BE2C (cell line): ENCODE results near the gene CCDC197.

Experiments used
- DNase-seq: peaks from one replicate; pipeline ENCODE4 v3.0.0-alpha.2; 2020
- H3K27me3 ChIP-seq: fragments of 250-450 bp; sonication (Bioruptor Pico); 2 replicates; pipeline ENCODE4 v1.5.1; 2020; ENCODE audit warnings: mild to moderate bottlenecking
- H3K36me3 ChIP-seq: fragments of 250-450 bp; sonication (Bioruptor Pico); 2 replicates; pipeline ENCODE4 v1.5.1; 2020; ENCODE audit warnings: mild to moderate bottlenecking
- H3K4me1 ChIP-seq: fragments of 250-450 bp; sonication (Bioruptor Pico); 2 replicates; pipeline ENCODE4 v1.5.1; 2020
- H3K4me3 ChIP-seq: 2 replicates; pipeline ENCODE4 v1.5.1; 2011; ENCODE audit warnings: low read depth, low read length
- H3K9me3 ChIP-seq: fragments of 250-450 bp; sonication (Bioruptor Pico); 2 replicates; pipeline ENCODE4 v1.5.1; 2020
- TF ChIP-seq, protein P1 (sequence below): IDR thresholded peaks from 2 replicates; pipeline ENCODE4 v1.5.1; 2012; ENCODE audit warnings: mild to moderate bottlenecking, low read depth, low read length

CCDC197 gene

DNA sequence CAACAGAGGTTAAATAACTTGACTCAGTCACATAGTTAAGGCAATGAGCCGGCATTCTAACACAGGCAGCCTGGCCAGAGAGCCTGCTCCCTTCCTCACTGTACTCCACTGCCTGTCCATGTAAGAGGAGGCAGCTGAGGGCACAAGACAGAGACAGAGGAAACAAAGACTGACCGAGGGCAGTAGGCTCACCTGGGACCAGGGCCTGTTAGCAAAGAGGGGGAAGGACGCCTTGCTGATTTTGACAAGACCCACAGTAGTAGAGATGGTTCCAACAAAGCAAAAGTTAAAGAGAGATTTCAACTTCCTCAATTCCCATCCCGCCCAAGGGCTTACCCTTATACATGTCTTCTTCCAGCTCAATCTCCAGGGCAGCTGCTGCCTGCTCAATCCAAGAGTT, 55.6 kb downstream of the CCDC197 start:
- H3K36me3 ChIP-seq: peaks cover 89% of the 10 kb centered on the region
- H3K9me3 ChIP-seq: no peaks in the 10 kb centered on the region
- TF ChIP-seq, protein P1, sequence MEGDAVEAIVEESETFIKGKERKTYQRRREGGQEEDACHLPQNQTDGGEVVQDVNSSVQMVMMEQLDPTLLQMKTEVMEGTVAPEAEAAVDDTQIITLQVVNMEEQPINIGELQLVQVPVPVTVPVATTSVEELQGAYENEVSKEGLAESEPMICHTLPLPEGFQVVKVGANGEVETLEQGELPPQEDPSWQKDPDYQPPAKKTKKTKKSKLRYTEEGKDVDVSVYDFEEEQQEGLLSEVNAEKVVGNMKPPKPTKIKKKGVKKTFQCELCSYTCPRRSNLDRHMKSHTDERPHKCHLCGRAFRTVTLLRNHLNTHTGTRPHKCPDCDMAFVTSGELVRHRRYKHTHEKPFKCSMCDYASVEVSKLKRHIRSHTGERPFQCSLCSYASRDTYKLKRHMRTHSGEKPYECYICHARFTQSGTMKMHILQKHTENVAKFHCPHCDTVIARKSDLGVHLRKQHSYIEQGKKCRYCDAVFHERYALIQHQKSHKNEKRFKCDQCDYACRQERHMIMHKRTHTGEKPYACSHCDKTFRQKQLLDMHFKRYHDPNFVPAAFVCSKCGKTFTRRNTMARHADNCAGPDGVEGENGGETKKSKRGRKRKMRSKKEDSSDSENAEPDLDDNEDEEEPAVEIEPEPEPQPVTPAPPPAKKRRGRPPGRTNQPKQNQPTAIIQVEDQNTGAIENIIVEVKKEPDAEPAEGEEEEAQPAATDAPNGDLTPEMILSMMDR: no peak
- no peak overlapping the region for H3K4me3 ChIP-seq
- no peak for DNase-seq
- no peaks in the 10 kb centered on the region for H3K27me3 ChIP-seq
- peaks cover 8% of the 10 kb centered on the region for H3K4me1 ChIP-seq

DNA sequence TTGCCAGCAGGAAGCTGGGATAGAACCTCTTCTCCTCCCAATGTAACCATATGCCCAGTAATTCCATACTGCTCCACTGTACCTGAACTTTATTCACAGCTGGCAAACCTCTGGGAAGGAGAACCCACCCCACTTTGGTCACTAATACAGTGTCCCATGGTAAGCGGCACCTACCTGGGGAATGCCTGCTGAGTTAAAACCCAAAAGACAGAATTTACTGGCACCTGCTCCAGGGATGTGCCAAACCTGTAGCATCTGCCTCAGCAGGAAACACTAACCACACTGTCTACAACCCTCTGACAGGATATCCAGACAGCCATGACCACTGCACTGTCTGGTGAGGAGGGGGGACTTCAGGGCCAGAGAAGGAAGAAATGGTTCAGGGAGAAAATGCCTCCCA, 57.3 kb downstream of the CCDC197 start:
- Histone ChIP-seq H3K9me3 (no peaks in the 10 kb centered on the region), H3K27me3 (no peaks in the 10 kb centered on the region), H3K4me1 (peaks cover under 1% of the 10 kb centered on the region; the same call in 1 of the 2 replicates), H3K36me3 (peaks cover 94% of the 10 kb centered on the region), H3K4me3 (no peak overlapping the region)
- DNase-seq: no peak
- TF ChIP-seq, protein P1: no peak

DNA sequence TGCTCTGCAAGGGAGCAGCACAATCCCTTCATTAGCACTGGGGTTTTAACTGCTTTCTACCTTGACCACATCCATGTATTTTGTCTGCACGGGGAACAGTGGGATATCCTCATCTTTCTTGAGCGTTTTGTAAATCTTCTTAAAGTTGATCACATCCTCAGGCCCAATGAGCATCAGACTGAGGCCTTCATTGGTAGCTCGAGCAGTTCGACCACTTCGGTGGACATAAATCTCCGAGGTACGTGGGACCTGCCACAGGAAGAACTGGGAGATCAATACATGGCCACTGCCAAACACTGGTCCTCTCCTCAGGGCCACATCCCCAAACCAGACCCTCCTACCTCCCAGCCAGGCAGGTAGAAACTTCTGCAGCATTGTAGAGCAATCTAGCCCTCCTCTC, 57.8 kb downstream of the CCDC197 start:
- TF ChIP-seq, protein P1: no peak
- H3K4me3 ChIP-seq: no peak overlapping the region
- no peaks in the 10 kb centered on the region; the same call in 1 of the 2 replicates for H3K4me1 ChIP-seq
- H3K36me3 ChIP-seq: peaks cover 94% of the 10 kb centered on the region
- no peaks in the 10 kb centered on the region for H3K27me3 ChIP-seq
- no peaks in the 10 kb centered on the region for H3K9me3 ChIP-seq
- DNase-seq: no peak

DNA sequence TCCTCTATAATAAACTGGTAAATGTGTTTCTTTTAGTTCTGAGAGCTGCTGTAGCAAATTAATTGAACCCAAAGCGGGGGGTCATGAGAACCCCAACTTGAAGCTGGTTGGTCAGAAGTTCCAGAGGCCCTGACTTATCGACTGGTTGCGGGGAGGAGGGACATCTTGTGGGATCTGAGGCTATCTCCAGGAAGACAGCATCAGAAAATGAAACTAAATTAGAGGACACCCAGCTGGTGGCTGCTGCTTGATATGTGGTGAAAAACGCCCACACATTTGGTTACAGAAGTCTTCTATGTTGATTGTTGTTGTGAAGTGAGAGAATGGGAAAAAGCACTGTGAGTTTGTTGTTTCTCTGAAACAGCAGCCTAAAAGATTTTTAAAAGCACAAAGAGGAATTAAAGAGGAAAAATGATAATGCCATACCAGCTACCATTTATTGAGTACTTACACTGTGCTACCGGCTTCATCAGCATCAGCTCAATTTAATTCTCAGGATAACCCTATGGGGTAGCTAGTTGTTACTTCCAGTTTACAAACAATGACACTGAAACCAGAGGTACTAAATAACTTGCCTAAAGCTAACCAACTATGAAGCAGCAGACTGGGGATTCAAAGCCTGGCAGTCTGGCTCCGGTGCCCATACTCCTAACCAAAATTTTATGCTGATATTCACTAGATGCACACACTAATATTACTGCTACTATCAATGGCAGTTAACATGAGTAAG, 59.6 kb downstream of the CCDC197 start:
- H3K4me1 ChIP-seq: no peaks in the 10 kb centered on the region; the same call in 1 of the 2 replicates
- DNase-seq: no peak
- no peaks in the 10 kb centered on the region for H3K9me3 ChIP-seq
- H3K4me3 ChIP-seq: no peak overlapping the region
- TF ChIP-seq, protein P1: no peak
- no peaks in the 10 kb centered on the region for H3K27me3 ChIP-seq
- H3K36me3 ChIP-seq: peaks cover 94% of the 10 kb centered on the region

DNA sequence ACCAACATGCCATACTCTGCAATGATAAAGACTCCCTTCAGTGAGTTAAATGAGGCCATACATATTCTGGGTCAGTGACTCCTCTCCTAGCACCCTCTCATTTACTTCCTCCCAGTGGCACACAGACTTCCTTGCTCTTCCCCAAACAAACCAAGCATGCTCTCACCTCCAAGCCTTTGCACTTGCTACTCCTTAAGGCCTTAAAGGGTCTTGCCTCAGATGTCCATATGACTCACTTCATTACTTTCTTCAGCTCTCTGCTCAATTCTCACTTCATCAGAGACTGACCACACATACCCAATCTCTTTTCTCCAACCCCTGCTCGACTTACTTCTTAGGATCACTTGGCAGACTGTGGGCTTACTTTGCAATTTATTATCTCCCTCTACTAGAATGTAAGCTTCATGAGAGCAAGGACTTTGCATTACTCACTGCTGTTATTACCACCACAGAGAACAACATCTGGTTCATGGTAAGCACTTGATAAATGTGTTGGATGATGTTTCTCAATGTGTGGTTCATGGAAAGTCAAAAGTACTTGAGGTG, 61.1 kb downstream of the CCDC197 start:
- peaks cover 91% of the 10 kb centered on the region for H3K36me3 ChIP-seq
- TF ChIP-seq, protein P1: no peak

More for the DNA sequence above, 61.1 kb downstream of the CCDC197 start:
- Histone ChIP-seq H3K9me3 (no peaks in the 10 kb centered on the region), H3K4me3 (no peak overlapping the region), H3K27me3 (no peaks in the 10 kb centered on the region), H3K4me1 (no peaks in the 10 kb centered on the region)
- DNase-seq: no peak
